GM23338 (cell line): ENCODE measurements around the gene UBE3B. TPM values are rescaled to one million over a fixed set of nuclear protein-coding genes. Genes with fewer than 3 reads are reported as not detected.

Experiments
- ATAC-seq: fragments of 200-7000 bp; cut with Tn5 transposase; 3 replicates; pipeline ENCODE4 v1.9.1; 2020
- DNase-seq: peaks from one replicate; pipeline ENCODE4 v3.0.0-alpha.2; 2015; ENCODE audit warnings: low spot score
- H2AFZ ChIP-seq: fragments of 200-600 bp; sonication (generic); 2 replicates; pipeline ENCODE4 v1.8.0; 2016; ENCODE audit warnings: antibody characterized with exemption, mild to moderate bottlenecking, moderate library complexity
- H3F3A ChIP-seq: fragments of 200-600 bp; sonication (generic); replicated peaks from 2 replicates; pipeline ENCODE4 v1.8.0; 2017; ENCODE audit warnings: antibody characterized with exemption, mixed run types, low read depth
- H3K27ac ChIP-seq: fragments of 200-600 bp; sonication (generic); 2 replicates; pipeline ENCODE4 v1.6.1; 2016; ENCODE audit warnings: low read depth
- H3K27me3 ChIP-seq: fragments of 200-600 bp; sonication (generic); 2 replicates; pipeline ENCODE4 v1.8.0; 2016; ENCODE audit warnings: mild to moderate bottlenecking, mixed run types, moderate library complexity; ENCODE audit not compliant: insufficient read depth
- H3K36me3 ChIP-seq: fragments of 200-600 bp; sonication (generic); 2 replicates; pipeline ENCODE4 v1.8.0; 2016; ENCODE audit warnings: mild to moderate bottlenecking; ENCODE audit not compliant: insufficient read depth
- H3K4me1 ChIP-seq: fragments of 200-600 bp; sonication (generic); 2 replicates; pipeline ENCODE4 v1.8.0; 2016; ENCODE audit warnings: mild to moderate bottlenecking, moderate library complexity; ENCODE audit not compliant: insufficient read depth
- H3K4me2 ChIP-seq: fragments of 200-600 bp; sonication (generic); 2 replicates; pipeline ENCODE4 v1.7.1; 2017; ENCODE audit warnings: mixed run types
- H3K4me3 ChIP-seq: fragments of 200-600 bp; sonication (generic); 2 replicates; pipeline ENCODE4 v1.6.1; 2016; ENCODE audit warnings: mixed run types
- H3K79me2 ChIP-seq: fragments of 200-600 bp; sonication (generic); replicated peaks from 2 replicates; pipeline ENCODE4 v1.8.0; 2017; ENCODE audit warnings: mild to moderate bottlenecking; ENCODE audit not compliant: insufficient read depth
- H3K9me2 ChIP-seq: fragments of 200-600 bp; sonication (generic); 2 replicates; pipeline ENCODE4 v1.8.0; 2017; ENCODE audit not compliant: insufficient read depth
- H4K20me1 ChIP-seq: fragments of 200-600 bp; sonication (generic); replicated peaks from 2 replicates; pipeline ENCODE4 v1.8.0; 2017; ENCODE audit warnings: mild to moderate bottlenecking; ENCODE audit not compliant: insufficient read depth
- H3K27ac Mint-ChIP-seq: 2 replicates; pipeline ENCODE4 v1.8.0; 2020; ENCODE audit warnings: inconsistent platforms, mild to moderate bottlenecking, moderate library complexity, mixed read lengths
- H3K27me3 Mint-ChIP-seq: 3 replicates; pipeline ENCODE4 v1.8.0; 2022; ENCODE audit warnings: low read depth, mild to moderate bottlenecking, moderate library complexity, mixed read lengths, inconsistent platforms; ENCODE audit not compliant: insufficient read depth, poor library complexity
- H3K36me3 Mint-ChIP-seq: 3 replicates; pipeline ENCODE4 v1.8.0; 2021; ENCODE audit warnings: low read depth, mild to moderate bottlenecking, inconsistent platforms, moderate library complexity, mixed read lengths
- H3K4me1 Mint-ChIP-seq: 3 replicates; pipeline ENCODE4 v1.8.0; 2020; ENCODE audit warnings: mild to moderate bottlenecking, inconsistent platforms, mixed read lengths
- H3K4me3 Mint-ChIP-seq: 3 replicates; pipeline ENCODE4 v1.8.0; 2021; ENCODE audit warnings: moderate library complexity, mild to moderate bottlenecking, inconsistent platforms, mixed read lengths
- H3K9me3 Mint-ChIP-seq: 3 replicates; pipeline ENCODE4 v1.8.0; 2020; ENCODE audit warnings: moderate library complexity, mild to moderate bottlenecking, inconsistent platforms, mixed read lengths
- CREB1 ChIP-seq: fragments of 250-450 bp; sonication (Bioruptor Pico); IDR thresholded peaks from 2 replicates; pipeline ENCODE4 v1.5.0; 2020; ENCODE audit warnings: low read depth, mild to moderate bottlenecking, moderate library complexity
- JUNB ChIP-seq: IDR thresholded peaks from one replicate; pipeline ENCODE4 v1.6.1; 2016; ENCODE audit warnings: antibody characterized with exemption; ENCODE audit not compliant: unreplicated experiment
- NANOG ChIP-seq: IDR thresholded peaks from 2 replicates; pipeline ENCODE4 v1.6.1; 2016; ENCODE audit warnings: antibody characterized with exemption, borderline replicate concordance
- POLR2AphosphoS5 ChIP-seq: IDR thresholded peaks from 2 replicates; pipeline ENCODE4 v1.6.1; 2016; ENCODE audit warnings: antibody characterized with exemption, low read depth
- ZNF114 ChIP-seq: fragments of 250-450 bp; sonication (Bioruptor Pico); IDR thresholded peaks from 2 replicates; pipeline ENCODE4 v1.5.0; 2020; ENCODE audit warnings: mild to moderate bottlenecking, moderate library complexity
- ZNF331 ChIP-seq: fragments of 250-450 bp; sonication (Bioruptor Pico); IDR thresholded peaks from 2 replicates; pipeline ENCODE4 v1.5.0; 2020; ENCODE audit warnings: low read depth, mild to moderate bottlenecking, moderate library complexity
- polyA plus RNA-seq: library from polyadenylated mRNA; unstranded; fragments of >200 nt; fragmentation: Nextera tagmentation; extraction: Ambion mirVana; gene quantifications from 2 replicates; pipeline ENCODE4 v1.2.1, GENCODE V29; 2016
- total RNA-seq: library from RNA; depleted of rRNA; stranded (reverse); fragments of >200 nt; shearing (Covaris generic); gene quantifications from 2 replicates; pipeline ENCODE4 v1.2.3, GENCODE V29; 2014
- TF ChIP-seq, protein P1 (sequence below): fragments of 250-450 bp; sonication (Bioruptor Pico); IDR thresholded peaks from 2 replicates; pipeline ENCODE4 v1.5.0; 2020; ENCODE audit warnings: mild to moderate bottlenecking, moderate library complexity
- TF ChIP-seq, protein P2 (sequence below): IDR thresholded peaks from 2 replicates; pipeline ENCODE4 v1.6.1; 2016; ENCODE audit warnings: antibody characterized with exemption
- TF ChIP-seq, protein P3 (sequence below): IDR thresholded peaks from one replicate; pipeline ENCODE4 v1.6.1; 2018; ENCODE audit warnings: antibody characterized with exemption; ENCODE audit not compliant: unreplicated experiment
- TF ChIP-seq, protein P4 (sequence below), 2 experiments: fragments of 200-600 bp in 1 of 2; sonication (generic) in 1 of 2; conservative IDR thresholded peaks; 2 replicates each; pipeline versions ENCODE4 v1.5.1 to v1.6.1; 2016 to 2017; ENCODE audit warnings: antibody characterized with exemption in 2 of 2, low read depth in 2 of 2, mild to moderate bottlenecking in 2 of 2, moderate library complexity in 1 of 2

Gene UBE3B
- total and polyA plus RNA-seq, 2 experiments from 2014 or later = 20.8 TPM

DNA sequence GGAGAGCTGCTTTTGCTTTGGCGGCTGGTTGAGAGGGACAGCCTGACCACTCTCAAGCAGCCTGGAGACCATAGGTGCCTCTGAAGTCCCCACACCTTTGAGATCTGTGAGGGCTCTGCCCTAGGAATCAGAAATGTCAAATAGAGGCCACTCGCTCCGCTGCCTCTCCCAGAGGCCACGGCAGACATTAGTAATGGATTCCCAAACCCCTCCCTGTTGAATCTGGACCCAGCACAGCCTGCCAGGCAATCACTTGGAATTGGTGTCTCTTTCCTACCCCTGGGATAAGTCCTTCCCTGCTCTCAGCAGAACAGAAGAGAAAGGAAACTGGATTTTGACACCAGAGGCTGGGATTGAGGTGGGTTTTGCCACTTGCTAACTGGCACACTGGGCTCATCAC lies 70.8 kb downstream of the UBE3B start (continued):
- TF ChIP-seq, protein P1, sequence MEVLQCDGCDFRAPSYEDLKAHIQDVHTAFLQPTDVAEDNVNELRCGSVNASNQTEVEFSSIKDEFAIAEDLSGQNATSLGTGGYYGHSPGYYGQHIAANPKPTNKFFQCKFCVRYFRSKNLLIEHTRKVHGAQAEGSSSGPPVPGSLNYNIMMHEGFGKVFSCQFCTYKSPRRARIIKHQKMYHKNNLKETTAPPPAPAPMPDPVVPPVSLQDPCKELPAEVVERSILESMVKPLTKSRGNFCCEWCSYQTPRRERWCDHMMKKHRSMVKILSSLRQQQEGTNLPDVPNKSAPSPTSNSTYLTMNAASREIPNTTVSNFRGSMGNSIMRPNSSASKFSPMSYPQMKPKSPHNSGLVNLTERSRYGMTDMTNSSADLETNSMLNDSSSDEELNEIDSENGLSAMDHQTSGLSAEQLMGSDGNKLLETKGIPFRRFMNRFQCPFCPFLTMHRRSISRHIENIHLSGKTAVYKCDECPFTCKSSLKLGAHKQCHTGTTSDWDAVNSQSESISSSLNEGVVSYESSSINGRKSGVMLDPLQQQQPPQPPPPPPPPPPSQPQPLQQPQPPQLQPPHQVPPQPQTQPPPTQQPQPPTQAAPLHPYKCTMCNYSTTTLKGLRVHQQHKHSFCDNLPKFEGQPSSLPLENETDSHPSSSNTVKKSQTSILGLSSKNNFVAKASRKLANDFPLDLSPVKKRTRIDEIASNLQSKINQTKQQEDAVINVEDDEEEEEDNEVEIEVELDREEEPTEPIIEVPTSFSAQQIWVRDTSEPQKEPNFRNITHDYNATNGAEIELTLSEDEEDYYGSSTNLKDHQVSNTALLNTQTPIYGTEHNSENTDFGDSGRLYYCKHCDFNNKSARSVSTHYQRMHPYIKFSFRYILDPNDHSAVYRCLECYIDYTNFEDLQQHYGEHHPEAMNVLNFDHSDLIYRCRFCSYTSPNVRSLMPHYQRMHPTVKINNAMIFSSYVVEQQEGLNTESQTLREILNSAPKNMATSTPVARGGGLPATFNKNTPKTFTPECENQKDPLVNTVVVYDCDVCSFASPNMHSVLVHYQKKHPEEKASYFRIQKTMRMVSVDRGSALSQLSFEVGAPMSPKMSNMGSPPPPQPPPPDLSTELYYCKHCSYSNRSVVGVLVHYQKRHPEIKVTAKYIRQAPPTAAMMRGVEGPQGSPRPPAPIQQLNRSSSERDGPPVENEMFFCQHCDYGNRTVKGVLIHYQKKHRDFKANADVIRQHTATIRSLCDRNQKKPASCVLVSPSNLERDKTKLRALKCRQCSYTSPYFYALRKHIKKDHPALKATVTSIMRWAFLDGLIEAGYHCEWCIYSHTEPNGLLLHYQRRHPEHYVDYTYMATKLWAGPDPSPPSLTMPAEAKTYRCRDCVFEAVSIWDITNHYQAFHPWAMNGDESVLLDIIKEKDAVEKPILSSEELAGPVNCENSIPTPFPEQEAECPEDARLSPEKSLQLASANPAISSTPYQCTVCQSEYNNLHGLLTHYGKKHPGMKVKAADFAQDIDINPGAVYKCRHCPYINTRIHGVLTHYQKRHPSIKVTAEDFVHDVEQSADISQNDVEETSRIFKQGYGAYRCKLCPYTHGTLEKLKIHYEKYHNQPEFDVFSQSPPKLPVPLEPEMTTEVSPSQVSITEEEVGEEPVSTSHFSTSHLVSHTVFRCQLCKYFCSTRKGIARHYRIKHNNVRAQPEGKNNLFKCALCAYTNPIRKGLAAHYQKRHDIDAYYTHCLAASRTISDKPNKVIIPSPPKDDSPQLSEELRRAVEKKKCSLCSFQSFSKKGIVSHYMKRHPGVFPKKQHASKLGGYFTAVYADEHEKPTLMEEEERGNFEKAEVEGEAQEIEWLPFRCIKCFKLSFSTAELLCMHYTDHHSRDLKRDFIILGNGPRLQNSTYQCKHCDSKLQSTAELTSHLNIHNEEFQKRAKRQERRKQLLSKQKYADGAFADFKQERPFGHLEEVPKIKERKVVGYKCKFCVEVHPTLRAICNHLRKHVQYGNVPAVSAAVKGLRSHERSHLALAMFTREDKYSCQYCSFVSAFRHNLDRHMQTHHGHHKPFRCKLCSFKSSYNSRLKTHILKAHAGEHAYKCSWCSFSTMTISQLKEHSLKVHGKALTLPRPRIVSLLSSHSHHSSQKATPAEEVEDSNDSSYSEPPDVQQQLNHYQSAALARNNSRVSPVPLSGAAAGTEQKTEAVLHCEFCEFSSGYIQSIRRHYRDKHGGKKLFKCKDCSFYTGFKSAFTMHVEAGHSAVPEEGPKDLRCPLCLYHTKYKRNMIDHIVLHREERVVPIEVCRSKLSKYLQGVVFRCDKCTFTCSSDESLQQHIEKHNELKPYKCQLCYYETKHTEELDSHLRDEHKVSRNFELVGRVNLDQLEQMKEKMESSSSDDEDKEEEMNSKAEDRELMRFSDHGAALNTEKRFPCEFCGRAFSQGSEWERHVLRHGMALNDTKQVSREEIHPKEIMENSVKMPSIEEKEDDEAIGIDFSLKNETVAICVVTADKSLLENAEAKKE (CRISPR knock-in tag) = no peak
- TF ChIP-seq CREB1 = no peak

DNA sequence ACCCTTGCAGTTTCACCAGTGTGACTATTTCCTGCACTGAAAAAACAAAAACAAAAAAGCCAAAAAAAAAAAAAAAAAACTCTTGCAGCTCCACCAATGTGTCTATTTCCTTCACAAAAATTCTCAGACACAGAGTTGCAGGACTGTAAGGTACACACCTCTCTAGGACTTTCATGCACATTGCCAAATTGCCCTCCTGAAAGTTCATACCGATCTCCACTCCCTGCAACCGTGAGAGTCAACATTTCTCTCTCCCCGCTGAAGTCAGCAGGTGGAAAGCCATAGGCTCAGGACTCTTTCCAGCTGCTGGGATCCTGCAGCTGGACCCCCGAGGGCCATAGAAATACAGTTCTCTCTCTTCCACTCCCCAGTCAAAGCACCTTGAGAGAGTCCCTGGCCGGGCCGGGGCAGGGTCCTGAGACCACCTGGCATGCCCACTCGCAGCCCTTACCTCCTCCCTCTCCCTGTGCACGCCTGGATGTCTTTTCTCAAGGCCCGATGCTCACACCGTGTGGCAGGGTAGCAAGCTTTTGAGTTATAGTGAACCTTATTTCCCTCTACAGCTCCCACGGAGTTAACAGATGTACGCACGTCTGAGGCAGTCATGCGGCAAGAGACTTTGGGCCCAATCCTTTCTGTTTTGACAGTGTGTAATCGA lies 72.3 kb downstream of the UBE3B start:
- no peak; the same call in 1 of the 3 replicates for ATAC-seq
- Histone ChIP-seq H3K27ac (no peak overlapping the region), H3K36me3 (no peaks in the 10 kb centered on the region), H3K4me1 (no peaks in the 10 kb centered on the region), H3K79me2 (no peaks in the 10 kb centered on the region), H3K4me2 (no peak overlapping the region), H3K4me3 (no peak overlapping the region), H4K20me1 (no peaks in the 10 kb centered on the region), H2AFZ (no peak overlapping the region), H3K27me3 (no peaks in the 10 kb centered on the region), H3F3A (no peaks in the 10 kb centered on the region), H3K9me2 (no peaks in the 10 kb centered on the region)
- no peaks in the 10 kb centered on the region for H3K36me3 Mint-ChIP-seq
- H3K27me3 Mint-ChIP-seq = peaks cover 7% of the 10 kb centered on the region
- H3K4me1 Mint-ChIP-seq = no peaks in the 10 kb centered on the region; the same call in 2 of the 3 replicates
- H3K27ac Mint-ChIP-seq = no peak overlapping the region
- no peaks in the 10 kb centered on the region for H3K9me3 Mint-ChIP-seq
- DNase-seq = no peak
- no peak overlapping the region for H3K4me3 Mint-ChIP-seq
- TF ChIP-seq, protein P2, sequence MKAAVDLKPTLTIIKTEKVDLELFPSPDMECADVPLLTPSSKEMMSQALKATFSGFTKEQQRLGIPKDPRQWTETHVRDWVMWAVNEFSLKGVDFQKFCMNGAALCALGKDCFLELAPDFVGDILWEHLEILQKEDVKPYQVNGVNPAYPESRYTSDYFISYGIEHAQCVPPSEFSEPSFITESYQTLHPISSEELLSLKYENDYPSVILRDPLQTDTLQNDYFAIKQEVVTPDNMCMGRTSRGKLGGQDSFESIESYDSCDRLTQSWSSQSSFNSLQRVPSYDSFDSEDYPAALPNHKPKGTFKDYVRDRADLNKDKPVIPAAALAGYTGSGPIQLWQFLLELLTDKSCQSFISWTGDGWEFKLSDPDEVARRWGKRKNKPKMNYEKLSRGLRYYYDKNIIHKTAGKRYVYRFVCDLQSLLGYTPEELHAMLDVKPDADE = no peak
- TF ChIP-seq NANOG (no peak), ZNF114 (no peak), ZNF331 (no peak), JUNB (no peak), POLR2AphosphoS5 (no peak)
- TF ChIP-seq, protein P3, sequence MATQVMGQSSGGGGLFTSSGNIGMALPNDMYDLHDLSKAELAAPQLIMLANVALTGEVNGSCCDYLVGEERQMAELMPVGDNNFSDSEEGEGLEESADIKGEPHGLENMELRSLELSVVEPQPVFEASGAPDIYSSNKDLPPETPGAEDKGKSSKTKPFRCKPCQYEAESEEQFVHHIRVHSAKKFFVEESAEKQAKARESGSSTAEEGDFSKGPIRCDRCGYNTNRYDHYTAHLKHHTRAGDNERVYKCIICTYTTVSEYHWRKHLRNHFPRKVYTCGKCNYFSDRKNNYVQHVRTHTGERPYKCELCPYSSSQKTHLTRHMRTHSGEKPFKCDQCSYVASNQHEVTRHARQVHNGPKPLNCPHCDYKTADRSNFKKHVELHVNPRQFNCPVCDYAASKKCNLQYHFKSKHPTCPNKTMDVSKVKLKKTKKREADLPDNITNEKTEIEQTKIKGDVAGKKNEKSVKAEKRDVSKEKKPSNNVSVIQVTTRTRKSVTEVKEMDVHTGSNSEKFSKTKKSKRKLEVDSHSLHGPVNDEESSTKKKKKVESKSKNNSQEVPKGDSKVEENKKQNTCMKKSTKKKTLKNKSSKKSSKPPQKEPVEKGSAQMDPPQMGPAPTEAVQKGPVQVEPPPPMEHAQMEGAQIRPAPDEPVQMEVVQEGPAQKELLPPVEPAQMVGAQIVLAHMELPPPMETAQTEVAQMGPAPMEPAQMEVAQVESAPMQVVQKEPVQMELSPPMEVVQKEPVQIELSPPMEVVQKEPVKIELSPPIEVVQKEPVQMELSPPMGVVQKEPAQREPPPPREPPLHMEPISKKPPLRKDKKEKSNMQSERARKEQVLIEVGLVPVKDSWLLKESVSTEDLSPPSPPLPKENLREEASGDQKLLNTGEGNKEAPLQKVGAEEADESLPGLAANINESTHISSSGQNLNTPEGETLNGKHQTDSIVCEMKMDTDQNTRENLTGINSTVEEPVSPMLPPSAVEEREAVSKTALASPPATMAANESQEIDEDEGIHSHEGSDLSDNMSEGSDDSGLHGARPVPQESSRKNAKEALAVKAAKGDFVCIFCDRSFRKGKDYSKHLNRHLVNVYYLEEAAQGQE = no peak
- TF ChIP-seq, protein P4, sequence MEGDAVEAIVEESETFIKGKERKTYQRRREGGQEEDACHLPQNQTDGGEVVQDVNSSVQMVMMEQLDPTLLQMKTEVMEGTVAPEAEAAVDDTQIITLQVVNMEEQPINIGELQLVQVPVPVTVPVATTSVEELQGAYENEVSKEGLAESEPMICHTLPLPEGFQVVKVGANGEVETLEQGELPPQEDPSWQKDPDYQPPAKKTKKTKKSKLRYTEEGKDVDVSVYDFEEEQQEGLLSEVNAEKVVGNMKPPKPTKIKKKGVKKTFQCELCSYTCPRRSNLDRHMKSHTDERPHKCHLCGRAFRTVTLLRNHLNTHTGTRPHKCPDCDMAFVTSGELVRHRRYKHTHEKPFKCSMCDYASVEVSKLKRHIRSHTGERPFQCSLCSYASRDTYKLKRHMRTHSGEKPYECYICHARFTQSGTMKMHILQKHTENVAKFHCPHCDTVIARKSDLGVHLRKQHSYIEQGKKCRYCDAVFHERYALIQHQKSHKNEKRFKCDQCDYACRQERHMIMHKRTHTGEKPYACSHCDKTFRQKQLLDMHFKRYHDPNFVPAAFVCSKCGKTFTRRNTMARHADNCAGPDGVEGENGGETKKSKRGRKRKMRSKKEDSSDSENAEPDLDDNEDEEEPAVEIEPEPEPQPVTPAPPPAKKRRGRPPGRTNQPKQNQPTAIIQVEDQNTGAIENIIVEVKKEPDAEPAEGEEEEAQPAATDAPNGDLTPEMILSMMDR (conservative IDR thresholded peaks at IDR 0.05; ENCODE audit: low read depth in 2 of 2) = no peak
